HepG2 (cell line): ENCODE results near the gene PTPRQ. TPM values are rescaled to one million over a fixed set of nuclear protein-coding genes. Genes with fewer than 3 reads are reported as not detected.

Source experiments
- ATAC-seq: fragments of 200-7000 bp; cut with Tn5 transposase; 3 replicates; pipeline ENCODE4 v1.9.1; 2020; ENCODE audit warnings: mild to moderate bottlenecking, moderate library complexity
- BruUV-seq: library from RNA; stranded (reverse); fragments of 400-500 nt; replicated peaks from 2 replicates; lab custom pipeline; 2021; lab: Mats Ljungman, UMichigan
- CTCF ChIA-PET: fragments of 300-600 bp; formaldehyde crosslinking; extraction: SDS; loops from one replicate; lab custom pipeline; 2021; ENCODE audit warnings: low total read pairs, inconsistent platforms, low intra/inter-chr PET ratio; lab: Yijun Ruan, JAX
- POLR2A ChIA-PET: fragments of 350-600 bp; sonication (Branson Sonifier 250); formaldehyde crosslinking; loops from one replicate; lab custom pipeline; 2020; ENCODE audit warnings: antibody characterized with exemption, inconsistent platforms; lab: Yijun Ruan, JAX
- DNase-seq: peaks from one replicate; pipeline ENCODE4 v3.0.0-alpha.2; 2015; ENCODE audit warnings: low spot score
- FAIRE-seq: peaks from 3 replicates; lab custom pipeline; 2011; peaks lifted over from hg19 to GRCh38; lab: Jason Lieb, UNC
- H2AFZ ChIP-seq: one replicate; pipeline ENCODE4 v1.6.1; 2011; ENCODE audit warnings: low read length, inconsistent platforms
- H3K27ac ChIP-seq: fragments of 300-600 bp; 3 replicates; pipeline ENCODE4 v1.8.0; 2011; ENCODE audit warnings: mixed run types, mild to moderate bottlenecking, mixed read lengths, low read length, inconsistent platforms; ENCODE audit not compliant: insufficient read depth; ENCODE audit errors: extremely low read length
- H3K27me3 ChIP-seq, 2 experiments: fragments of 200-600 bp in 1 of 2; 2 replicates in 1 of 2; 3 replicates in 1 of 2; pipeline versions ENCODE4 v1.6.0 to v1.8.0; 2011; ENCODE audit warnings: low read length in 2 of 2, mild to moderate bottlenecking in 2 of 2, moderate library complexity in 2 of 2, inconsistent platforms in 1 of 2; ENCODE audit not compliant: insufficient read depth in 2 of 2, control insufficient read depth in 1 of 2
- H3K36me3 ChIP-seq, 2 experiments: fragments of 200-600 bp in 1 of 2; replicated peaks in 1 of 2; 2 replicates in 1 of 2; 3 replicates in 1 of 2; pipeline versions ENCODE4 v1.5.1 to v1.8.0; 2011; ENCODE audit warnings: low read length in 2 of 2, inconsistent platforms in 1 of 2; ENCODE audit not compliant: insufficient read depth in 2 of 2, control insufficient read depth in 1 of 2
- H3K4me1 ChIP-seq: 2 replicates; pipeline ENCODE4 v1.5.1; 2012; ENCODE audit warnings: low read length, inconsistent platforms; ENCODE audit not compliant: insufficient read depth
- H3K4me2 ChIP-seq: 2 replicates; pipeline ENCODE4 v1.6.0; 2011; ENCODE audit warnings: low read depth, low read length, inconsistent platforms
- H3K4me3 ChIP-seq, 3 experiments: fragments of 200-600 bp in 1 of 3; sonication (generic), shearing (Covaris generic) in 1 of 3; replicated peaks in 1 of 3; 2 replicates each; pipeline ENCODE4 v1.5.1; 2011 to 2016; ENCODE audit warnings: low read length in 3 of 3, inconsistent platforms in 2 of 3, low read depth in 2 of 3, mild to moderate bottlenecking in 2 of 3, control low read depth in 1 of 3, mixed read lengths in 1 of 3; ENCODE audit not compliant: insufficient read depth in 1 of 3
- H3K79me2 ChIP-seq: one replicate; pipeline ENCODE4 v1.6.1; 2011; ENCODE audit warnings: low read length, inconsistent platforms; ENCODE audit not compliant: insufficient read depth
- H3K9ac ChIP-seq: 2 replicates; pipeline ENCODE4 v1.6.0; 2011; ENCODE audit warnings: mild to moderate bottlenecking, low read depth, low read length, inconsistent platforms; ENCODE audit not compliant: insufficient read depth
- H3K9me3 ChIP-seq: 2 replicates; pipeline ENCODE4 v1.5.1; 2012; ENCODE audit warnings: mild to moderate bottlenecking, low read length
- H4K20me1 ChIP-seq: 2 replicates; pipeline ENCODE4 v1.6.0; 2011; ENCODE audit warnings: inconsistent platforms, mild to moderate bottlenecking, low read length, moderate library complexity; ENCODE audit not compliant: insufficient read depth
- CBX5 ChIP-seq: sonication (generic); formaldehyde crosslinking; IDR thresholded peaks from 2 replicates; pipeline ENCODE4 v1.4.0; 2020; ENCODE audit warnings: missing genetic modification reagents, borderline replicate concordance
- PCBP2 ChIP-seq: fragments of 200-400 bp; formaldehyde crosslinking; optimal IDR thresholded peaks from 2 replicates; pipeline ENCODE3; 2018; ENCODE audit warnings: low read length, low read depth; ENCODE audit not compliant: poor library complexity, severe bottlenecking
- RAD51 ChIP-seq: fragments of 450-650 bp; IDR thresholded peaks from 2 replicates; pipeline ENCODE4 v1.6.1; 2016; ENCODE audit warnings: borderline replicate concordance
- SIN3B ChIP-seq: fragments of 150-350 bp; IDR thresholded peaks from 2 replicates; pipeline ENCODE4 v1.6.1; 2014; ENCODE audit warnings: low read length
- TFE3 ChIP-seq: IDR thresholded peaks from 2 replicates; pipeline ENCODE4 v1.6.1; 2016
- ZFP91 ChIP-seq: sonication (generic); formaldehyde crosslinking; IDR thresholded peaks from 2 replicates; pipeline ENCODE4 v1.9.0; 2022; ENCODE audit warnings: missing genetic modification reagents, mild to moderate bottlenecking, borderline replicate concordance
- ZNF232 ChIP-seq: sonication (generic); formaldehyde crosslinking; IDR thresholded peaks from 2 replicates; pipeline ENCODE4 v1.4.0; 2020; ENCODE audit warnings: missing genetic modification reagents, borderline replicate concordance
- WGBS: methylation state at CpG from one replicate; pipeline ENCODE4 v1.1.6; 2017; ENCODE audit warnings: low lambda C conversion rate; 5-methylcytosine and 5-hydroxymethylcytosine counted together
- in situ Hi-C: cut with HindIII; loops from 2 replicates; pipeline ENCODE4 v1.10.0; 2017; ENCODE audit warnings: low pct_unique_long_range_greater_than_20kb; ENCODE audit not compliant: extremely low pct_ligation_motif_present
- intact Hi-C: fragments of 100-400 bp; cut with micrococcal nuclease; formaldehyde crosslinking; loops from one replicate; pipeline ENCODE4 v1.10.0; 2022; ENCODE audit not compliant: unreplicated experiment
- polyA plus RNA-seq, 8 experiments: library from polyadenylated mRNA; depleted of rRNA in 3 of 8; stranded (reverse) in 7 of 8; unstranded in 1 of 8; fragments of >200 nt; fragmentation: Illumina TruSeq in 4 of 8; extraction: Trizol in 4 of 8; gene quantifications; 2 replicates each; pipeline versions ENCODE4 v1.2.1 to v1.2.3, GENCODE V29; 2011 to 2016; ENCODE audit warnings: low read depth in 4 of 8, missing spikeins in 1 of 8, mixed read lengths in 1 of 8; ENCODE audit not compliant: insufficient read depth in 1 of 8
- total RNA-seq, 5 experiments: library from RNA; depleted of rRNA; stranded (reverse); fragments of >200 nt; fragmentation: Illumina TruSeq; extraction: Trizol; gene quantifications; 2 replicates each; pipeline ENCODE4 v1.2.3, GENCODE V29; 2016; ENCODE audit warnings: low read depth in 1 of 5

Gene PTPRQ
- total and polyA plus RNA-seq, 2 of the 13 experiments (the other 11 are each of a cell fraction or from before 2014, with no cell fraction given) = not detected

GRCh38 chr12:80692114-80692513, 248.1 kb downstream of the PTPRQ start:
- H3K27ac ChIP-seq = no peak overlapping the region
- no TSS peak for BruUV-seq
- no peak overlapping the region for H3K9ac ChIP-seq
- in situ Hi-C loops = no loop called here
- DNase-seq (no peak), FAIRE-seq (no peak), ATAC-seq (no peak)
- H2AFZ ChIP-seq = no peak overlapping the region
- WGBS = 60% methylated on average over 1 of the region's 1 CpG
- CTCF ChIA-PET = no interaction called here
- no peaks in the 10 kb centered on the region for H3K36me3 ChIP-seq
- no peaks in the 10 kb centered on the region for H3K9me3 ChIP-seq
- TF ChIP-seq ZFP91 (CRISPR knock-in tag) (no peak), SIN3B (no peak), TFE3 (CRISPR knock-in tag) (no peak), CBX5 (CRISPR knock-in tag) (no peak), RAD51 (no peak), PCBP2 (no peak), ZNF232 (CRISPR knock-in tag) (no peak)
- no peak overlapping the region for H3K4me3 ChIP-seq
- peaks cover 4% of the 10 kb centered on the region for H3K4me1 ChIP-seq
- no peak overlapping the region for H3K4me2 ChIP-seq
- intact Hi-C loops = no loop called here
- H3K27me3 ChIP-seq = no peaks in the 10 kb centered on the region
- H4K20me1 ChIP-seq = no peaks in the 10 kb centered on the region
- H3K79me2 ChIP-seq = no peaks in the 10 kb centered on the region
- POLR2A ChIA-PET = no interaction called here
